Head of caudate nucleus (tissue), 42 donors: Measurements from ENCODE around the gene ZNF536.

Source experiments
- DNase-seq, 42 donors: peaks; one replicate each; pipeline versions ENCODE4 v3.0.0 to v3.0.0-alpha.2; 2020 to 2021; ENCODE audit warnings: mixed read lengths in 7 of 42
- intact Hi-C: fragments of 100-400 bp; cut with DNase I; formaldehyde crosslinking; loops from one replicate; pipeline ENCODE4 v1.15.0; 2022

Gene ZNF536

GRCh38 chr19:30358821-30359580 lies 13.2 kb upstream of the ZNF536 start:
- peak in 9 of 42 donors; percentile 4 to 44 (median 24) for DNase-seq
- intact Hi-C loops: no loop called here

GRCh38 chr19:30359936-30360335 lies 12.2 kb upstream of the ZNF536 start:
- intact Hi-C loops: loop anchor here (5.0 kb wide), 1 partner anchor 68 kb away; no protein-coding TSS in a partner anchor
- DNase-seq: peak in 10 of 42 donors; percentile 5 to 39 (median 20)

- intact Hi-C loops: loop anchor here (5.0 kb wide), 1 partner anchor 68 kb away; no protein-coding TSS in a partner anchor
- DNase-seq: peak in 13 of 42 donors; percentile 2 to 62 (median 27)
Measured at GRCh38 chr19:30360376-30361106, 11.6 kb upstream of the ZNF536 start.

GRCh38 chr19:30361107-30361447 lies 11.1 kb upstream of the ZNF536 start:
- intact Hi-C loops: loop anchor here (5.0 kb wide), 1 partner anchor 69 kb away; no protein-coding TSS in a partner anchor
- peak in 8 of 42 donors; percentile 11 to 44 (median 30) for DNase-seq

- DNase-seq: peak in 14 of 42 donors; percentile 12 to 72 (median 44)
- intact Hi-C loops: loop anchor here (5.0 kb wide), 1 partner anchor 69 kb away; no protein-coding TSS in a partner anchor
Measured at GRCh38 chr19:30361721-30362120, 10.5 kb upstream of the ZNF536 start.

- peak in 9 of 42 donors; percentile 7 to 40 (median 20) for DNase-seq
- intact Hi-C loops: loop anchor here (5.0 kb wide), 1 partner anchor 70 kb away; no protein-coding TSS in a partner anchor
Measured at GRCh38 chr19:30362156-30362754, 9.9 kb upstream of the ZNF536 start.

- intact Hi-C loops: loop anchor here (5.0 kb wide), 1 partner anchor 71 kb away; no protein-coding TSS in a partner anchor
- DNase-seq: peak in 10 of 42 donors; percentile 3 to 38 (median 13)
Measured at GRCh38 chr19:30363073-30363472, 9.1 kb upstream of the ZNF536 start.

GRCh38 chr19:30364866-30365800 lies 7.1 kb upstream of the ZNF536 start:
- peak in 9 of 42 donors; percentile 4 to 38 (median 19) for DNase-seq
- intact Hi-C loops: loop anchor here (5.0 kb wide), 1 partner anchor 73 kb away; no protein-coding TSS in a partner anchor

GRCh38 chr19:30366282-30366681 lies 5.9 kb upstream of the ZNF536 start:
- intact Hi-C loops: no loop called here
- DNase-seq: no peak

- intact Hi-C loops: no loop called here
- DNase-seq: peak in 5 of 42 donors; percentile 3 to 21 (median 10)
Measured at GRCh38 chr19:30367006-30367405, 5.2 kb upstream of the ZNF536 start.

GRCh38 chr19:30367421-30367820 lies 4.8 kb upstream of the ZNF536 start:
- intact Hi-C loops: no loop called here
- DNase-seq: peak in 7 of 42 donors; percentile 6 to 40 (median 15)

- DNase-seq: peak in 4 of 42 donors; percentile 4 to 22 (median 12)
- intact Hi-C loops: loop anchor here (5.0 kb wide), 2 partner anchors 37 to 143 kb away; no protein-coding TSS in a partner anchor
Measured at GRCh38 chr19:30369833-30370232, 2.4 kb upstream of the ZNF536 start.

GRCh38 chr19:30371161-30371836 lies 885 bp upstream of the ZNF536 start:
- DNase-seq: peak in 30 of 42 donors; percentile 20 to 83 (median 52)
- intact Hi-C loops: loop anchor here (5.0 kb wide), 2 partner anchors 36 to 144 kb away; no protein-coding TSS in a partner anchor

GRCh38 chr19:30373593-30373992 lies 1.4 kb downstream of the ZNF536 start:
- DNase-seq: peak in 24 of 42 donors; percentile 33 to 78 (median 54)
- intact Hi-C loops: loop anchor here (5.0 kb wide), 2 partner anchors 34 to 146 kb away; no protein-coding TSS in a partner anchor

- DNase-seq: peak in 1 of 42 donors; percentile 5
- intact Hi-C loops: loop anchor here (5.0 kb wide), 2 partner anchors 33 to 147 kb away; no protein-coding TSS in a partner anchor
Measured at GRCh38 chr19:30374539-30374864, 2.3 kb downstream of the ZNF536 start.

- peak in 38 of 42 donors; percentile 28 to 81 (median 60) for DNase-seq
- intact Hi-C loops: loop anchor here (5.0 kb wide), 2 partner anchors 32 to 148 kb away; no protein-coding TSS in a partner anchor
Measured at GRCh38 chr19:30374865-30375552, 2.8 kb downstream of the ZNF536 start.
